ENCODE results near the gene CSGALNACT2.

CSGALNACT2 gene

GRCh38 chr10:43226851-43227845 is 88.9 kb downstream of the CSGALNACT2 start:
- TF ChIP-seq, protein P1, sequence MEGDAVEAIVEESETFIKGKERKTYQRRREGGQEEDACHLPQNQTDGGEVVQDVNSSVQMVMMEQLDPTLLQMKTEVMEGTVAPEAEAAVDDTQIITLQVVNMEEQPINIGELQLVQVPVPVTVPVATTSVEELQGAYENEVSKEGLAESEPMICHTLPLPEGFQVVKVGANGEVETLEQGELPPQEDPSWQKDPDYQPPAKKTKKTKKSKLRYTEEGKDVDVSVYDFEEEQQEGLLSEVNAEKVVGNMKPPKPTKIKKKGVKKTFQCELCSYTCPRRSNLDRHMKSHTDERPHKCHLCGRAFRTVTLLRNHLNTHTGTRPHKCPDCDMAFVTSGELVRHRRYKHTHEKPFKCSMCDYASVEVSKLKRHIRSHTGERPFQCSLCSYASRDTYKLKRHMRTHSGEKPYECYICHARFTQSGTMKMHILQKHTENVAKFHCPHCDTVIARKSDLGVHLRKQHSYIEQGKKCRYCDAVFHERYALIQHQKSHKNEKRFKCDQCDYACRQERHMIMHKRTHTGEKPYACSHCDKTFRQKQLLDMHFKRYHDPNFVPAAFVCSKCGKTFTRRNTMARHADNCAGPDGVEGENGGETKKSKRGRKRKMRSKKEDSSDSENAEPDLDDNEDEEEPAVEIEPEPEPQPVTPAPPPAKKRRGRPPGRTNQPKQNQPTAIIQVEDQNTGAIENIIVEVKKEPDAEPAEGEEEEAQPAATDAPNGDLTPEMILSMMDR (IDR thresholded peaks at IDR 0.05; ENCODE audit: low read depth, low read length): no peak
- DNase-seq (ENCODE audit: low read depth in 2 of 2): no peak

DNA sequence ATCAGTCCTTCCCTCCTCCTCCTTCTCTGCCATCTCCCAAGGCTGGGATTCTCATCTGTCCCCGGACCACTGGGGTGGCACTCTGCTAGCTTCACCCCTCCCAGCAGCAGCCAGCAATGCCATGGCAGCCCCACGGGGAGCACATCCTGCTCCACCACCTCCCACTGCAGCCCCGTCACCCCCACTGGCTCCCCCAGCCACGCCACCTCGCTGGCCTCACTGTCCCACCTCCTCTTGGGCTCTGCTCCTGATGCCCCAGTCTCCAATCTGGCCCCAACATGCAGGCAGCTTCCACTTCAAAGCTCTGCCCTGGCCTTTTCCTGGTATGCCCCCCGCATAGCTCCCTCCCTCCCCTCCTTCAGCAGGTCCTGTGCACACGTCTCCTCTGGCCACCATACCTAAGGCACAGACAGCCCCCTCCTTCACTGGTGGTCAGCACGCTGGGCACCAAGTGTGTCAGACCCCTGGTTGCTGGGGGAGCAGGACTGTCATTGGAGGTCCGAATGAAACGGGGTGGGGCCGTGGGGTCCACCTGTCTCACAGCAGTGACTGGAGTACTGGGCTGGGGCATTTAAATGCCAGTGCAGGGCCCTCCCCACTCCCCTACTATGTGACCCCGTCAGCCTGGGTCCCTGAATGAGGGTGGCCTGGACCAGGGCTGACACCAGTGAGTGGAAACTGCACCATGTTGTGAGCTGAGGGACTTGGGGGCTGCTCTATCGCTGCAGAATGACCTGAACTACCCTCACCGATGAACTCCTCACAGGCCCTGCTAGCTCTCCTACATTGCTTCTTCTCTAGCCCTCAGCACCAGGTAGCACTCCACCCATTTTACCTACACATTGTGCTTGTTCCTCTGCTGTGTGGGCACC is 89.9 kb downstream of the CSGALNACT2 start:
- no peak overlapping the region for H3K4me3 ChIP-seq (replicated peaks in 1 of 2; ENCODE audit: low read depth in 2 of 2, low read length in 2 of 2)
- TF ChIP-seq, protein P1 (IDR thresholded peaks at IDR 0.05; ENCODE audit: low read depth, low read length): no peak
- no peak for DNase-seq (ENCODE audit: low read depth in 2 of 2)

More at GRCh38 chr10:43226851-43227845, 88.9 kb downstream of the CSGALNACT2 start:
- no peak overlapping the region for H3K4me3 ChIP-seq (replicated peaks in 1 of 2; ENCODE audit: low read depth in 2 of 2, low read length in 2 of 2)

GRCh38 chr10:43228783-43229207 is 90.5 kb downstream of the CSGALNACT2 start:
- TF ChIP-seq, protein P1 (IDR thresholded peaks at IDR 0.05; ENCODE audit: low read depth, low read length): no peak
- no peak overlapping the region for H3K4me3 ChIP-seq (replicated peaks in 1 of 2; ENCODE audit: low read depth in 2 of 2, low read length in 2 of 2)
- DNase-seq (ENCODE audit: low read depth in 2 of 2): no peak

- no peak for DNase-seq (ENCODE audit: low read depth in 2 of 2)
- TF ChIP-seq, protein P1 (IDR thresholded peaks at IDR 0.05; ENCODE audit: low read depth, low read length): no peak
- H3K4me3 ChIP-seq (replicated peaks in 1 of 2; ENCODE audit: low read depth in 2 of 2, low read length in 2 of 2): no peak overlapping the region
Observed at GRCh38 chr10:43229208-43230061, 91.2 kb downstream of the CSGALNACT2 start.

DNA sequence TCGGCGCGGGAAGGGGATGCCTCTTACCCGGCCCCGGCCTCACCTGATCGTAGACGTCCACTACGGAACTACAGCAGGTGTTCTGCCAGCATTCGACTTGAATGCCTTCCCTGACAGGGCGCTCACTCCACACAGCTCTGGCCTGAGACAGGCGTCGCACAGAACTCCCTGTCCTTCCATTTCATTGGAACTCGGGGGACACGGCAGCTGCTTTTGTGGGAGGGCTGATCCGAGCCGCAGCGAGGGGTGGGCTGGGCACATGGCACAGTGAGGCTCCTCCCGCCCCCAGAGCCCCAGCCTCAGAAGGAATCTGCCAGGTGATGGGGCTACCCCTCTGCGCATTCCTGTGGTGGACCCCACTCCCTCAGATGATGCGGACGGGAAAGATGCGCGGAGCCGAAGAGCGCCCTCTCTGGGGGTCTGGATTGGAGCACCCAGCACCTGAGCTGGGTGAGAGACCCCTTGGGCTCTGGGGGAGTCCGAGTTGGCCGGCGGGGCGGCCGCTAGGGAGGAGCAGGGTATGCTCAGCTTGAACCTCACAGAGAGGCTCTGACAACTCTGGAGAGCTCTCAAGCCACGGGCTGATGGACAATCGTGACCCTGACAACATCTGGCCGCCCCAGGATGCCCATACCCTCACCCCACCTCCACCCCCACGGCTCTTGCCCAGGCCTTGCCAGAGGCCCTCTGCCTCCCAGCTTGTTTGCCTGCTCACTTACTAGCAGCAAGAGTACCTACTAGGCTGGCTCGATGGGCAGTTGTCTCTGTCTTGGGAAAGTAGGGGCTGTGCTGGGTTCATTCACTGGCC is 92.1 kb downstream of the CSGALNACT2 start:
- no peak for DNase-seq (ENCODE audit: low read depth in 2 of 2)
- TF ChIP-seq, protein P1 (IDR thresholded peaks at IDR 0.05; ENCODE audit: low read depth, low read length): no peak
- no peak overlapping the region for H3K4me3 ChIP-seq (replicated peaks in 1 of 2; ENCODE audit: low read depth in 2 of 2, low read length in 2 of 2)
